Hepatocyte (in vitro differentiated cells): ENCODE results near the gene POLR1B.
"Not testable (repeated sequence)": the region's sequence is repeated elsewhere in the genome, so short reads cannot be mapped to it uniquely, and the experiment has no call there.

ENCODE experiments used
- EZH2 ChIP-seq: fragments of 200-600 bp; sonication (generic); IDR thresholded peaks from 2 replicates; pipeline ENCODE4 v1.6.1; 2016; ENCODE audit warnings: antibody characterized with exemption, mild to moderate bottlenecking, borderline replicate concordance
- EZH2phosphoT487 ChIP-seq: fragments of 200-600 bp; sonication (generic); IDR thresholded peaks from one replicate; pipeline ENCODE4 v1.6.1; 2018; ENCODE audit warnings: antibody characterized with exemption, mild to moderate bottlenecking, low read depth, moderate library complexity; ENCODE audit not compliant: unreplicated experiment, severe bottlenecking
- TF ChIP-seq, protein P1 (sequence below): fragments of 200-600 bp; sonication (generic); IDR thresholded peaks from 2 replicates; pipeline ENCODE4 v1.5.1; 2016; ENCODE audit warnings: antibody characterized with exemption, mild to moderate bottlenecking; ENCODE audit not compliant: poor library complexity

- TF ChIP-seq, protein P1, sequence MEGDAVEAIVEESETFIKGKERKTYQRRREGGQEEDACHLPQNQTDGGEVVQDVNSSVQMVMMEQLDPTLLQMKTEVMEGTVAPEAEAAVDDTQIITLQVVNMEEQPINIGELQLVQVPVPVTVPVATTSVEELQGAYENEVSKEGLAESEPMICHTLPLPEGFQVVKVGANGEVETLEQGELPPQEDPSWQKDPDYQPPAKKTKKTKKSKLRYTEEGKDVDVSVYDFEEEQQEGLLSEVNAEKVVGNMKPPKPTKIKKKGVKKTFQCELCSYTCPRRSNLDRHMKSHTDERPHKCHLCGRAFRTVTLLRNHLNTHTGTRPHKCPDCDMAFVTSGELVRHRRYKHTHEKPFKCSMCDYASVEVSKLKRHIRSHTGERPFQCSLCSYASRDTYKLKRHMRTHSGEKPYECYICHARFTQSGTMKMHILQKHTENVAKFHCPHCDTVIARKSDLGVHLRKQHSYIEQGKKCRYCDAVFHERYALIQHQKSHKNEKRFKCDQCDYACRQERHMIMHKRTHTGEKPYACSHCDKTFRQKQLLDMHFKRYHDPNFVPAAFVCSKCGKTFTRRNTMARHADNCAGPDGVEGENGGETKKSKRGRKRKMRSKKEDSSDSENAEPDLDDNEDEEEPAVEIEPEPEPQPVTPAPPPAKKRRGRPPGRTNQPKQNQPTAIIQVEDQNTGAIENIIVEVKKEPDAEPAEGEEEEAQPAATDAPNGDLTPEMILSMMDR = not testable (repeated sequence)
- TF ChIP-seq EZH2phosphoT487, EZH2: not testable (repeated sequence)
These were observed 67.1 kb downstream of the POLR1B start for GRCh38 chr2:112609320-112609719.
